ENCODE measurements around the gene MOB3A. TPM values are rescaled to one million over a fixed set of nuclear protein-coding genes. Genes with fewer than 3 reads are reported as not detected.

The MOB3A gene
- total RNA-seq: 100 to 1,000 TPM; 130 to 135 TPM
- 100 to 1,000 TPM in 1 of 2 donors, 10 to 100 TPM in 1; 29.6 to 114 TPM for polyA plus RNA-seq

GRCh38 chr19:2096034-2096479 is at the start of gene MOB3A:
MOB3A (minus strand) TSS chr19:2096326; CDS start chr19:2078560, 17,766 bp downstream.
- intact Hi-C loops (cut with micrococcal nuclease): loop anchor here (1.0 kb wide), 7 partner anchors 11 to 154 kb away; partner anchors contain the start of genes AP3D1, MKNK2, PLEKHJ1 and SF3A2
- DNase-seq: peak; percentile 86 to 99 (median 96)
- Mint-ChIP-seq H3K27me3 (no peaks in the 10 kb centered on the region), H3K27ac (peak within 1 kb of the TSS; percentile 95 to 99 (median 96)), H3K4me1 (peaks cover 13 to 45% (median 31%) of the 10 kb centered on the region in 4 donors), H3K4me3 (peak within 1 kb of the TSS; percentile 91 to 97 (median 96)), H3K9me3 (peaks cover 0 to 5% (median 0%) of the 10 kb centered on the region in 8 donors), H3K36me3 (peaks cover 7 to 23% of the 10 kb centered on the region in 2 donors)
- Histone ChIP-seq H3K4me3 (ENCODE audit: low read length in 2 of 2) (peak within 1 kb of the TSS; percentile 49 to 85), H3K4me1 (ENCODE audit: insufficient read depth, low read length) (peaks cover 41% of the 10 kb centered on the region), H3K27ac (ENCODE audit: low read depth, low read length) (peak within 1 kb of the TSS; percentile 81), H3K36me3 (ENCODE audit: insufficient read depth, low read length) (peaks cover 13% of the 10 kb centered on the region), H3K9me3 (ENCODE audit: control insufficient read depth in 1 of 2, low read length in 2 of 2) (no peaks in the 10 kb centered on the region), H3K27me3 (ENCODE audit: insufficient read depth, low read length) (no peaks in the 10 kb centered on the region)
- CTCF ChIA-PET (ENCODE audit: partially characterized antibody): interaction anchor here (1.3 to 5.2 kb wide), 5 partner anchors 10 to 76 kb away, joined by 3 to 40 read pairs (median 7); no protein-coding TSS in a partner anchor
- POLR2A ChIA-PET (ENCODE audit: partially characterized antibody): interaction anchor here (0.6 to 6.8 kb wide), 21 partner anchors 12 to 940 kb away, joined by 3 to 323 read pairs (median 4); partner anchors contain the start of genes BTBD2 and MKNK2

GRCh38 chr19:2145831-2146241 is 49.7 kb upstream of the MOB3A start:
- peak overlapping the region in 4 of 8 donors; percentile 23 to 71 (median 56) for H3K4me3 Mint-ChIP-seq
- CTCF ChIA-PET (ENCODE audit: partially characterized antibody): interaction anchor here (1.2 kb wide), 1 partner anchor 10 kb away, joined by 4 read pairs; no protein-coding TSS in a partner anchor

GRCh38 chr19:2144190-2144589 is 48.1 kb upstream of the MOB3A start:
- POLR2A ChIA-PET (ENCODE audit: partially characterized antibody): no interaction called here
- Mint-ChIP-seq H3K4me1 (peaks cover 15 to 57% (median 27%) of the 10 kb centered on the region in 4 donors), H3K27ac (peak overlapping the region in 1 of 7 donors; percentile 35), H3K9me3 (no peaks in the 10 kb centered on the region), H3K36me3 (peaks cover 0 to 19% of the 10 kb centered on the region in 2 donors), H3K4me3 (no peak overlapping the region), H3K27me3 (no peaks in the 10 kb centered on the region)
- intact Hi-C loops (cut with micrococcal nuclease): no loop called here
- Histone ChIP-seq H3K9me3 (ENCODE audit: control insufficient read depth in 1 of 2, low read length in 2 of 2) (no peaks in the 10 kb centered on the region), H3K27me3 (ENCODE audit: insufficient read depth, low read length) (no peaks in the 10 kb centered on the region), H3K27ac (ENCODE audit: low read depth, low read length) (no peak overlapping the region), H3K36me3 (ENCODE audit: insufficient read depth, low read length) (peaks cover 9% of the 10 kb centered on the region), H3K4me3 (ENCODE audit: low read length in 2 of 2) (no peak overlapping the region), H3K4me1 (ENCODE audit: insufficient read depth, low read length) (peaks cover 45% of the 10 kb centered on the region)
- DNase-seq: no peak
- CTCF ChIA-PET (ENCODE audit: partially characterized antibody): no interaction called here

More at GRCh38 chr19:2145831-2146241, 49.7 kb upstream of the MOB3A start:
- Histone ChIP-seq H3K36me3 (ENCODE audit: insufficient read depth, low read length) (peaks cover 4% of the 10 kb centered on the region), H3K27ac (ENCODE audit: low read depth, low read length) (no peak overlapping the region), H3K27me3 (ENCODE audit: insufficient read depth, low read length) (no peaks in the 10 kb centered on the region), H3K4me1 (ENCODE audit: insufficient read depth, low read length) (peaks cover 62% of the 10 kb centered on the region), H3K9me3 (ENCODE audit: control insufficient read depth in 1 of 2, low read length in 2 of 2) (no peaks in the 10 kb centered on the region), H3K4me3 (ENCODE audit: low read length in 2 of 2) (no peak overlapping the region)
- peaks cover 23 to 64% (median 38%) of the 10 kb centered on the region in 4 donors for H3K4me1 Mint-ChIP-seq
- H3K27me3 Mint-ChIP-seq: no peaks in the 10 kb centered on the region
- intact Hi-C loops (cut with micrococcal nuclease): no loop called here
- POLR2A ChIA-PET (ENCODE audit: partially characterized antibody): interaction anchor here (1.0 kb wide), 2 partner anchors 60 to 93 kb away, joined by 3 to 5 read pairs; no protein-coding TSS in a partner anchor
- no peaks in the 10 kb centered on the region for H3K9me3 Mint-ChIP-seq
- H3K36me3 Mint-ChIP-seq: peaks cover 0 to 20% of the 10 kb centered on the region in 2 donors
- H3K27ac Mint-ChIP-seq: peak overlapping the region in 5 of 7 donors; percentile 1 to 90 (median 27)
- DNase-seq: no peak

GRCh38 chr19:2142173-2142829 is 46.2 kb upstream of the MOB3A start:
- POLR2A ChIA-PET (ENCODE audit: partially characterized antibody): interaction anchor here (0.5 kb wide), 1 partner anchor 151 kb away, joined by 3 read pairs; no protein-coding TSS in a partner anchor
- Histone ChIP-seq H3K9me3 (ENCODE audit: control insufficient read depth in 1 of 2, low read length in 2 of 2) (no peaks in the 10 kb centered on the region), H3K27me3 (ENCODE audit: insufficient read depth, low read length) (no peaks in the 10 kb centered on the region), H3K27ac (ENCODE audit: low read depth, low read length) (no peak overlapping the region), H3K4me3 (ENCODE audit: low read length in 2 of 2) (no peak overlapping the region), H3K36me3 (ENCODE audit: insufficient read depth, low read length) (peaks cover 22% of the 10 kb centered on the region), H3K4me1 (ENCODE audit: insufficient read depth, low read length) (peaks cover 28% of the 10 kb centered on the region)
- intact Hi-C loops (cut with micrococcal nuclease): no loop called here
- Mint-ChIP-seq H3K27me3 (no peaks in the 10 kb centered on the region), H3K36me3 (peaks cover 9 to 23% of the 10 kb centered on the region in 2 donors), H3K27ac (no peak overlapping the region), H3K9me3 (no peaks in the 10 kb centered on the region), H3K4me1 (peaks cover 8 to 41% (median 17%) of the 10 kb centered on the region in 4 donors), H3K4me3 (no peak overlapping the region)
- DNase-seq: no peak
- CTCF ChIA-PET (ENCODE audit: partially characterized antibody): interaction anchor here (1.0 kb wide), 2 partner anchors 10 to 25 kb away, joined by 3 to 4 read pairs; partner anchors contain the start of gene AP3D1

GRCh38 chr19:2140138-2140569 is 44.0 kb upstream of the MOB3A start:
- Histone ChIP-seq H3K27me3 (ENCODE audit: insufficient read depth, low read length) (no peaks in the 10 kb centered on the region), H3K36me3 (ENCODE audit: insufficient read depth, low read length) (peaks cover 29% of the 10 kb centered on the region), H3K9me3 (ENCODE audit: control insufficient read depth in 1 of 2, low read length in 2 of 2) (no peaks in the 10 kb centered on the region), H3K4me3 (ENCODE audit: low read length in 2 of 2) (no peak overlapping the region), H3K27ac (ENCODE audit: low read depth, low read length) (no peak overlapping the region), H3K4me1 (ENCODE audit: insufficient read depth, low read length) (peaks cover 15% of the 10 kb centered on the region)
- Mint-ChIP-seq H3K36me3 (peaks cover 9 to 22% of the 10 kb centered on the region in 2 donors), H3K27me3 (no peaks in the 10 kb centered on the region), H3K4me3 (no peak overlapping the region), H3K4me1 (peaks cover 5 to 27% (median 10%) of the 10 kb centered on the region in 4 donors), H3K9me3 (no peaks in the 10 kb centered on the region), H3K27ac (no peak overlapping the region)
- intact Hi-C loops (cut with micrococcal nuclease): no loop called here
- no peak for DNase-seq
- ChIA-PET CTCF (ENCODE audit: partially characterized antibody) (no interaction called here), POLR2A (ENCODE audit: partially characterized antibody) (no interaction called here)

- H3K4me3 ChIP-seq (ENCODE audit: low read length in 2 of 2): no peak overlapping the region
- intact Hi-C loops (cut with micrococcal nuclease): no loop called here
- CTCF ChIA-PET (ENCODE audit: partially characterized antibody): no interaction called here
- H3K4me1 Mint-ChIP-seq: peaks cover 2 to 21% (median 6%) of the 10 kb centered on the region in 4 donors
- H3K27ac ChIP-seq (ENCODE audit: low read depth, low read length): no peak overlapping the region
- no peaks in the 10 kb centered on the region for H3K27me3 ChIP-seq (ENCODE audit: insufficient read depth, low read length)
- no peaks in the 10 kb centered on the region for H3K9me3 ChIP-seq (ENCODE audit: control insufficient read depth in 1 of 2, low read length in 2 of 2)
- H3K4me1 ChIP-seq (ENCODE audit: insufficient read depth, low read length): peaks cover 11% of the 10 kb centered on the region
- H3K27me3 Mint-ChIP-seq: no peaks in the 10 kb centered on the region
- H3K4me3 Mint-ChIP-seq: no peak overlapping the region
- no peak for DNase-seq
- POLR2A ChIA-PET (ENCODE audit: partially characterized antibody): no interaction called here
- H3K36me3 Mint-ChIP-seq: peaks cover 9 to 20% of the 10 kb centered on the region in 2 donors
- no peak overlapping the region for H3K27ac Mint-ChIP-seq
- peaks cover 29% of the 10 kb centered on the region for H3K36me3 ChIP-seq (ENCODE audit: insufficient read depth, low read length)
- H3K9me3 Mint-ChIP-seq: no peaks in the 10 kb centered on the region
Observed at GRCh38 chr19:2139385-2140137, 43.4 kb upstream of the MOB3A start.
